Mucosa of descending colon (tissue), 3 donors: Measurements from ENCODE around the gene TIPIN. TPM values are rescaled to one million over a fixed set of nuclear protein-coding genes. Genes with fewer than 3 reads are reported as not detected.
"Not testable (repeated sequence)": the region's sequence is repeated elsewhere in the genome, so short reads cannot be mapped to it uniquely, and the experiment has no call there.

Experiments
- ATAC-seq: fragments of 200-7000 bp; cut with Tn5 transposase; one replicate; pipeline ENCODE4 v1.9.1; 2020; ENCODE audit warnings: mild to moderate bottlenecking, moderate library complexity
- DNase-seq, 3 donors: peaks; one replicate each; pipeline ENCODE4 v3.0.0-alpha.2; 2020
- H3K36me3 ChIP-seq: fragments of 200-600 bp; one replicate; pipeline ENCODE4 v1.8.0; 2021; ENCODE audit warnings: low read depth, mild to moderate bottlenecking
- H3K4me1 ChIP-seq: fragments of 200-600 bp; one replicate; pipeline ENCODE4 v1.8.0; 2021; ENCODE audit warnings: low read depth, mild to moderate bottlenecking
- H3K4me3 ChIP-seq: fragments of 200-600 bp; one replicate; pipeline ENCODE4 v1.8.0; 2021; ENCODE audit warnings: mild to moderate bottlenecking
- H3K9me3 ChIP-seq: fragments of 200-600 bp; one replicate; pipeline ENCODE4 v1.8.0; 2021; ENCODE audit warnings: mild to moderate bottlenecking
- intact Hi-C, 2 donors: fragments of 100-400 bp; cut with DNase I in 1 of 2; cut with micrococcal nuclease in 1 of 2; formaldehyde crosslinking; loops; one replicate each; pipeline versions ENCODE4 v1.11.0 to v1.11.1; 2022; cut with DNase I, micrococcal nuclease
- total RNA-seq, 3 donors: library from RNA; stranded (reverse); fragmentation: NEBNext Ultra II Directional in 2 of 3; extraction: Animal tissue kit (Norgen Biotek cat#: 25700) in 2 of 3; gene quantifications; one replicate each; pipeline versions ENCODE4 v1.2.1 to v1.2.4, GENCODE V29; 2021 to 2023
- TF ChIP-seq, protein P1 (sequence below): fragments of 200-600 bp; IDR thresholded peaks from one replicate; pipeline ENCODE4 v1.8.0; 2022; ENCODE audit warnings: antibody characterized with exemption, mild to moderate bottlenecking
- donor health status: DM: no; HTN: no; CAD: no; lungs with moderate emphysema.
- donor health status: DM: no; HTN: no; CAD: no.
- donor health status: DM: no; HTN: yes; CAD: no.

The TIPIN gene
- total RNA-seq, 3 donors from 2014 or later = 5.8 to 7.0 (median 5.9) TPM

DNA sequence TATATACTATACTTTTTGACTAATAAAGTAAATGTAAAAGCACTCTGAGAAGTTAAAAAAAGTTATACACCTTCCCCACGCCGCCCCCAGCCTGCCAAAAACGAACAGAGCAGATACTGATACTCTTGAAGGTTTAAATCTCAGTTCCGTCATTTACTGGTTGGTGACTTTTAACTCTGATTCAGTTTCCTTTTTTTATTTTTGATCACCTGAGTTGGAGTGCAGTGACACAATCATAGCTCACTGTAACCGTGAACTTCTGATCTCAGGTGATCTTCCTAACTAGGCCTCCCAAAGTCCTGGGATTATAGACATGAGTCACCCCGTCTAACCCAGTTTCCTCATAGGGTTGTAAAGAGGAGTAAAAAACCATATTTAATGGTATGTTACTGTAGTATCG is 3.3 kb upstream of the TIPIN start:
- ATAC-seq (peak; percentile 85), DNase-seq (peak in 1 of 3 donors; percentile 23)
- no peak overlapping the region for H3K4me3 ChIP-seq
- no peaks in the 10 kb centered on the region for H3K36me3 ChIP-seq
- no peaks in the 10 kb centered on the region for H3K9me3 ChIP-seq
- no peaks in the 10 kb centered on the region for H3K4me1 ChIP-seq
- TF ChIP-seq, protein P1, sequence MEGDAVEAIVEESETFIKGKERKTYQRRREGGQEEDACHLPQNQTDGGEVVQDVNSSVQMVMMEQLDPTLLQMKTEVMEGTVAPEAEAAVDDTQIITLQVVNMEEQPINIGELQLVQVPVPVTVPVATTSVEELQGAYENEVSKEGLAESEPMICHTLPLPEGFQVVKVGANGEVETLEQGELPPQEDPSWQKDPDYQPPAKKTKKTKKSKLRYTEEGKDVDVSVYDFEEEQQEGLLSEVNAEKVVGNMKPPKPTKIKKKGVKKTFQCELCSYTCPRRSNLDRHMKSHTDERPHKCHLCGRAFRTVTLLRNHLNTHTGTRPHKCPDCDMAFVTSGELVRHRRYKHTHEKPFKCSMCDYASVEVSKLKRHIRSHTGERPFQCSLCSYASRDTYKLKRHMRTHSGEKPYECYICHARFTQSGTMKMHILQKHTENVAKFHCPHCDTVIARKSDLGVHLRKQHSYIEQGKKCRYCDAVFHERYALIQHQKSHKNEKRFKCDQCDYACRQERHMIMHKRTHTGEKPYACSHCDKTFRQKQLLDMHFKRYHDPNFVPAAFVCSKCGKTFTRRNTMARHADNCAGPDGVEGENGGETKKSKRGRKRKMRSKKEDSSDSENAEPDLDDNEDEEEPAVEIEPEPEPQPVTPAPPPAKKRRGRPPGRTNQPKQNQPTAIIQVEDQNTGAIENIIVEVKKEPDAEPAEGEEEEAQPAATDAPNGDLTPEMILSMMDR = no peak
- intact Hi-C loops = no loop called here

DNA sequence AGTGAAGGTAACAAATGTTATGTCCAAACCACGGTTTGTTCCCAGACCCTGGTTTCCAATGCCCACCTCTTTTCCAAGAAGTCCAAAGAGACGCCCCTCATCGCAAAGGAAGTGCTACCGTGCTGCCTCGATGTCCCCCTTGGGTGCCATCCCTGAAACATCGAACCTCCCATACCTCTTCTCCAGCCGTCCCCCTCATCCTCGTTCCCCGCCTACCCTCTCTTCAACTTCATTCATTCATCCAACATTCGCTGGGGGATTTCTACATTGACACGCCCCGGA is 467 bp downstream of the TIPIN start:
- H3K4me3 ChIP-seq = peak overlapping the region; percentile 20
- no peak for ATAC-seq
- H3K36me3 ChIP-seq = no peaks in the 10 kb centered on the region
- DNase-seq = no peak
- TF ChIP-seq, protein P1 = no peak
- intact Hi-C loops = no loop called here
- no peaks in the 10 kb centered on the region for H3K4me1 ChIP-seq
- no peaks in the 10 kb centered on the region for H3K9me3 ChIP-seq

DNA sequence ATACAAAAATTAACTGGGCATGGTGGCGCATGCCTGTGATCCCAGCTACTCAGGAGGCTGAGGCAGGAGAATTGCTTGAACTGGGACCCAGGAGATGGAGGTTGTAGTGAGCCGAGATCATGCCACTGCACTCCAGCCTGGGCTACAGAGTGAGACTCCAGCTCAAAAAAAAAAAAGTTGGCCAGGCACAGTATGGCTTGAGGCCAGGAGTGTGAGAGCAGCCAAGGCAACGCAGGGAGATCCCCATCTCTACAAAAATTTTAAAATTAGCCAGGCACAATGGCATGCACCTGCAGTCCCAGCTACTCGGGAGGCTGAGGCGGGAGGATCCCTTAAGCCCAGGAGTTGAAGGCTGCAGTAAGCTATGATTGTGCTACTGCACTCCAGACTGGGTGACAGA is 8.0 kb downstream of the TIPIN start:
- H3K4me3 ChIP-seq, H3K36me3 ChIP-seq, intact Hi-C loops, H3K9me3 ChIP-seq, H3K4me1 ChIP-seq, ATAC-seq, DNase-seq: not testable (repeated sequence)

DNA sequence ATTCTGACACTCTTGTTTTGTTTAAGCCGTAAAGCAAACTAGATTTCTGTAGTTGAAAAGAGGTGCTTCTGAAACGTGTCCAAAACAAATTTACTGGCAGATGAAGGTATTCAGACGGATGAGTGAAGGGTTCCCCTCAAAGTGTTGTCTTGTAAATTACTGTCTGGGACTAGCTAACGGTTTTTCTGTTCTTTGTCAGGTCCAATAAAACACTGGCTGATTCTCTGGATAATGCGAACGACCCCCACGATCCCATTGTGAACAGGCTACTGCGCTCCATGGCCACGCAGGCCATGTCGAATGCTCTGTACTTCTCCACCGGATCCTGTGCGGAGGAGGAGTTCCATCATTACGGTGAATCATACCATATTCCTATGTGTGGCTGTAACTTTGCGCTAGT is 27.7 kb downstream of the TIPIN start:
- peaks cover 4% of the 10 kb centered on the region for H3K36me3 ChIP-seq
- intact Hi-C loops = no loop called here

DNA sequence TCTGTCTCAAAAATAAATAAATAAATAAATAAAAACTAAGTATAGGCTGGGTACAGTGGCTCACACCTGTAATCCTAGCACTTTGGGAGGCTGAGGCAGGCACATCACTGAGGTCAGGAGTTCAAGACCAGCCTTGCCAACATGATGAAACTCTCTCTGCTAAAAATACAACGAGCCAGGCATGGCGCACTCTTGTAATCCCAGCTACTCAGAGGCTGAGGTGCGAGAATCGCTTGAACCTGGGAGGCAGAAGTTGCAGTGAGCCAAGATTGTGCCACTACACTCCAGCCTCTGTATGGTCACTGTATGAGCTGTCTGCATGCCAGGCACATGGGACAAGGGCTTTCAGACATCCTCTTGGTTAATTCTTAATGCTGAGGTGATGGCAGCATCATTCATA is 28.7 kb downstream of the TIPIN start:
- intact Hi-C loops = no loop called here
- ATAC-seq (no peak), DNase-seq (no peak)
- H3K36me3 ChIP-seq = peaks cover 2% of the 10 kb centered on the region
- TF ChIP-seq, protein P1 = no peak
- no peak overlapping the region for H3K4me3 ChIP-seq
- H3K9me3 ChIP-seq = no peaks in the 10 kb centered on the region
- H3K4me1 ChIP-seq = no peaks in the 10 kb centered on the region

More for the DNA sequence above, 27.7 kb downstream of the TIPIN start:
- Histone ChIP-seq H3K9me3 (no peaks in the 10 kb centered on the region), H3K4me3 (no peak overlapping the region), H3K4me1 (no peaks in the 10 kb centered on the region)
- TF ChIP-seq, protein P1 = no peak
- DNase-seq (no peak), ATAC-seq (no peak)

DNA sequence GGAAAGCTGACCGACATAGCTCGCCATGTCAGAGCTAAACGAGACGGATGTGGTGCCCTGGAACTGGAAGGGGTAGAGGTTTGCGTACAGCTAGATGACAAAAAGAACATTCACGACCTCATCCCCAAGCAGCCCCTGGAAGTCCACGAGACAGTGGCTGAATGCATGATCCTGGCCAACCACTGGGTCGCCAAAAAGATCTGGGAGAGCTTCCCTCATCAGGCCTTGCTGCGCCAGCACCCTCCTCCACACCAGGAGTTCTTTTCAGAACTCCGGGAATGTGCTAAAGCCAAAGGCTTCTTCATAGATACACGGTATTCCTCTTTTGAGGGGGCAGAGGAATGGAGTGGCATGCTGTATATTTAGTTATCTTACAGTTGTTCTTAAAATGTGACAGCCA is 30.4 kb downstream of the TIPIN start:
- no peak for DNase-seq
- H3K4me3 ChIP-seq = no peak overlapping the region
- intact Hi-C loops = no loop called here
- TF ChIP-seq, protein P1 = no peak
- no peak for ATAC-seq
- no peaks in the 10 kb centered on the region for H3K36me3 ChIP-seq
- H3K4me1 ChIP-seq = no peaks in the 10 kb centered on the region
- H3K9me3 ChIP-seq = no peaks in the 10 kb centered on the region
